ENCODE results near the gene BBS2.

BBS2 gene, protein sequence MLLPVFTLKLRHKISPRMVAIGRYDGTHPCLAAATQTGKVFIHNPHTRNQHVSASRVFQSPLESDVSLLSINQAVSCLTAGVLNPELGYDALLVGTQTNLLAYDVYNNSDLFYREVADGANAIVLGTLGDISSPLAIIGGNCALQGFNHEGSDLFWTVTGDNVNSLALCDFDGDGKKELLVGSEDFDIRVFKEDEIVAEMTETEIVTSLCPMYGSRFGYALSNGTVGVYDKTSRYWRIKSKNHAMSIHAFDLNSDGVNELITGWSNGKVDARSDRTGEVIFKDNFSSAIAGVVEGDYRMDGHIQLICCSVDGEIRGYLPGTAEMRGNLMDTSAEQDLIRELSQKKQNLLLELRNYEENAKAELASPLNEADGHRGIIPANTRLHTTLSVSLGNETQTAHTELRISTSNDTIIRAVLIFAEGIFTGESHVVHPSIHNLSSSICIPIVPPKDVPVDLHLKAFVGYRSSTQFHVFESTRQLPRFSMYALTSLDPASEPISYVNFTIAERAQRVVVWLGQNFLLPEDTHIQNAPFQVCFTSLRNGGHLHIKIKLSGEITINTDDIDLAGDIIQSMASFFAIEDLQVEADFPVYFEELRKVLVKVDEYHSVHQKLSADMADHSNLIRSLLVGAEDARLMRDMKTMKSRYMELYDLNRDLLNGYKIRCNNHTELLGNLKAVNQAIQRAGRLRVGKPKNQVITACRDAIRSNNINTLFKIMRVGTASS
- total RNA-seq = 8.5 to 32.1 (median 21.1) reads per million in 18 experiments

- peak; percentile 86 to 90 for DNase-seq
Measured at GRCh38 chr16:56519459-56520250, at the start of gene BBS2. Gene BBS2 (minus strand): TSS chr16:56520024. CDS start chr16:56519862, 162 bp downstream.

DNA sequence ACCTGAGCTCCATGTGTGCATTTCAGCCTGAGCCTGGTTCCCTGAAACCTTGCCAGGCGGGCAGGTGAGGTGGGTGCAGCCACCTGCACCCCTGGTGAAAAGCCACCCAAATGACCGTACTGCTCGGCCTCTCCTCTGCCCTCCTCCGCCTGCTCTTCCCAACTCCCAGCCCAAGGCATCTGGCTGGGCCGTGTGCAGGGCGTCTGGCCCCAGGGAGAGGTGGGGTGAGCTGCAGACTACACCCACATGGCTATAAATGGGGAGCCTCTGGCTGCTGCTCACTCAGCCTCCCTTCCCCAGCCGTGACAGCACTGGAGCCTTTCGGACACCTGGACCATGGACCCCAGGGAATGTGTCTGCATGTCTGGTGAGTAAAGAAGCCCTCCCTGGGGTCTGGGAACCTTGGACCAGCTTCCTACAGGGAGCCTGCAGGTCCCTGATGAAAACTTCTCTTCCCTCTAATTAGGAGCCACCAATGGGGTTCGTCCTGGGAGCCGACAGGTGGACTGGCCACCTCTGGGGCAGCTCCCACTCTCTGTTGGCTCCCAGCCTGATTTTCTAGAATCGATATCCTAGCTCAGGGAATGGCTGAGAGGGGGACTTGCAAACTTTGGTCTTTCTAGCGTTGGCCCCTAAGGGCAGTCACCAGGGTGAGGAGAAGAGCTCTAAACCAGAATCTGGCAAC lies 45.1 kb upstream of the BBS2 start, which contains the start of gene MT4:
MT4 (plus strand) TSS at position 281 of the 685 bp plus-strand sequence; CDS start at position 337, 56 bp downstream.
- DNase-seq = no peak

- DNase-seq = no peak
Measured at GRCh38 chr16:56561126-56561525, 41.3 kb upstream of the BBS2 start.

GRCh38 chr16:56560447-56560846 lies 40.6 kb upstream of the BBS2 start:
- no peak for DNase-seq

DNA sequence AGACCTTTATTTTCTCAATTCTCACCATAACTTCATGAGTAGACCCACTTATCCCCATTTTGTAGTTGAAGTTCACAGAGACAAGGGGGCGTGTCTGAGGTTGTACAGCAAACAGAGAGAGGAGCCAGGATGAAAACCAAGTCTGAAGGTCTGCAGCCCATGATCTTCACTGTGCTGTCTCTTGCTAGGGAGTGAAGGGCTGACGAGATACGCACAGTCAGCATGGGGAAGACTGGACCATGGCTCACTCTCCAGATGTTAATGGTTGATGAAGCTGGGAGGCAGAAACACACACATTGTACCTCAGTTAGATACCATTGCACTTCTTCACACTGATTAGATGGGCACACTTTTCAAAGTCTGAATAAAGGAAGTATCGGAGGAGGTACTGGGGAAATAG lies 39.3 kb upstream of the BBS2 start:
- no peak for DNase-seq

DNA sequence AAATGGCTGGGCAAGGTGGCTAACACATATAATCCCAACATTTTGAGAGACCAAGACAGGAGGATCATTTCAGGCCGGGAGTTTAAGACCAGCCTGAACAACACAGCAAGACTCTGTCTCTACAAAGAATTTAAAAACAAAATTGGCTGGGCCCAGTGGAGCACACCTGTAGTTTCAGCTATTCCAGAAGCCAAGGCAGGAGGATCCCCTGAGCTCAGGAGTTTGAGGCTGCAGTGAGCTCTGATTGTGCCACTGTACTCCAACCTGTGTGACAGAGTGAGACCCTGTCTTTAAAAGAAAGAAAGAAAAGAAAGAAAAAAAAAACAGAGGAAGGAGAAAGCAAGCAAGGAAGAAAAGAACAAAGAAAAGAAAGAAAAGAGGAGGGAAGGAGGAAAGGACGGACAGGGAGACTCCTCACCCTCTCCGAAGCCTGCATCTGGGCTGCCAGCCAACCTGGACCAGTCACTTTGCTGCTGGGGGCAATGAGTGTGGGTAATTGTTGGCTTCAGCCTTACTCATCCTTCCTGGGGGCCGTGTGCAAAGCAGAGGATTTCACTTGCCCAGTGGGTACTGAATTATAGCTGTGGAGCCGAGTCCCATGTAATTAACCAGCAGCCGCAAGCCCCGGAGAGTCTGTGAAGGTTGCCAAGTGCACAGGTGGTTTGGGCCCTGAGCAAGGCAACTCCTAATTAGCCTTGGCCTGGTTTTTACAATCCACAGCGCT lies 38.4 kb upstream of the BBS2 start:
- no peak for DNase-seq

GRCh38 chr16:56554441-56554840 lies 34.6 kb upstream of the BBS2 start:
- no peak for DNase-seq

DNA sequence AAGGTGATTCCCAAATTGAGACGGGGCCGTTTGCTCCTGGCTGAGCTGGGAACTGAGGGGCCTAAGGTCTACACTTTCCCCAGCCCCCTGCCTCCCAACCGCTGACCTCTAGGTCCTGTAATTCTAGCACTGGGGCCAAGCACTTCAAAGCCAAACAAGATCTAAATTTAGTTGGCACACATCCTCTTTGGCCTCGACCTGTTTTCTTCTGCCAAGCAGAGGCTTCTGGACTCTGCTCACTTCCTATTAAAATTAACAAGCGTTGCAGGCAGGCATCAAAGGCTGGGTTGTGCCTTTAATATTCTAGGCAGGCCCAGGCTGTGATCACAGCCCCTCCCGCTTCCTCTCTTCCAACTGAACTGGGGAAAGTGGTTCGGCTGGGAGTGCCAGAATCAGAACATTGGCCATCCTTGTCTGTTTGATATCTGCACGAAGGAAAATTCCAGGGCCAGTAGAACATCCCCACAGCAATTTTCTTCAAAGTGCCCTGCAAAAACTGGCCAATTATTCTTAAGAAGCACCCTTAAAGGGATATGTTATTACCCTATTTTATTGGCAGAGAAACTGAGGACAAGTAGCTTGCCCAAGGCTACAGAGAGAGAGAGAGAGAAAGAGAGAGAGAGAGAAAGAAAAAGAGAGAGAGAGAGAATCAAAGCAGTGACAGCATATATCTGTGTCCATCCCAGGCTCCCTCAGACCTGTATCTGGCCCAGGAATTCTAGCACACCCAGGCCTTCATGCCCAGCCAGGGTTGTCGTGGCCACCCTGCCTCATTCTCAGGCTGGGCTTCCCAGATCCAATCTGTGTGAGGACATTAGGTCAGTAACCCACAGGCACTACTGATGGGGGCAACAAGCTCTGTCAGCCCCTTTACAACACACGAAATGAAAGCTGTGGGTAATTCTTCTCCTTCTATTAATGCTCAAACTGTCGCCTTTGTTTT lies 32.2 kb upstream of the BBS2 start:
- DNase-seq = peak in 1 of 2 donors; percentile 9

- DNase-seq = peak in 1 of 2 donors; percentile 6
Measured at GRCh38 chr16:56549744-56550385, 30.0 kb upstream of the BBS2 start.

DNA sequence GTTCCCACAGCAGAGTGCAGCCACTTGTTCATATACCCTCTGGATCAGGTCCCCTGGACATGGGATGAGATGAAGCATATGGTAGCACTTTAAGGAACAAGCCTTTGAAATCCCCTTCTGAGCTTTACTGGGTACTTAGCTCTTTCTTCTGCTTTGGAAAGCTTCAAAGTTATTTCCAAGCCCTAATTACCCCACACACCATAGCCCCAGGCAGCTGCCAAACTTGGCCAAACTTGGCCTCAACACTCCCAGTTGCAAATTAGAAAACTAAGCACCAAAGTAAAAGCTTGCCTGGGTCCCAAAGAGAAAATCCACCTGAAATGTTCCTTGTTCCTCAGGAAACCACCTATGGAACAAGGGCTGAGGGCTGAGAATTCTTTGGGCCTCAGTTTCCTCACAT lies 29.3 kb upstream of the BBS2 start:
- DNase-seq = no peak

- DNase-seq = no peak
Measured at GRCh38 chr16:56547949-56548567, 28.2 kb upstream of the BBS2 start.

DNA sequence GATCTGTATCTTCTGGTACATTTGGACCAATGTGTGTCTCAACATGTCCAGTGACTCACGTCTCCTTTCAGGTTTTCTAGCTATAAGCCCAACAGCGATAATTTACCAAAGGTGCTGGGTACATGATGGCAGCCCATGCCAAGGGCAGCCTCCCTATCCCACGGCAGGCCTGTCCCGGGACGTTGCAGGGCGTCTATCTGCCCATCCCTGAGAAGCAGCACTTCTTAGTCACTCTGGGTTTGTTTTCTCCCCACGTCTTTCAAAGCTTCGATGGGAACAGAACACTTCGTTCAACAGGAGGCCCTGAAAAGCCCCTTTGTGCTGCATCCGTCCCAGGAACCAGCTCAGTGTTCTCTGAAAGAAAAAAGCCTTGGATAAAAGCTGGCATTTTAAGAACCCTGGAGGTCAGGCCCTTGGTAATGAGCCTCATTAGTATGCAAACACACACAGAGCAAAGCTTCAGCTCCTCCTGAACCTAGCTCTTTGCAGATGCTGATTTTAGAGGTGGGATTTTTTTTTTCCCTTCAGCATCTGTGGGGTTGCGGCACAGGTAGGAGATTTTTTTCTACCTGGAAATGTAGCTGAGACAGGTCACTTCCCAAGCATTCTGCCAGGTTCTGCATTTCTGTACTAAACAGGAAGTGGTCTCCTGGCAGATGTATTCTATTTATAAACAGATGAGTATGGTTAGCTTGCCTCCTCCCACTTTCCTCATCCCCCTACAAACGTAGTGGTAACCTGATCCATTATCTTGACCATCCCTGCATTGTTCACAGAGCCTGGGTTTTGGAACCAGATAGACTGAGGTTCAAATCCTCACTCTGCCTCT lies 27.5 kb upstream of the BBS2 start:
- DNase-seq = no peak

DNA sequence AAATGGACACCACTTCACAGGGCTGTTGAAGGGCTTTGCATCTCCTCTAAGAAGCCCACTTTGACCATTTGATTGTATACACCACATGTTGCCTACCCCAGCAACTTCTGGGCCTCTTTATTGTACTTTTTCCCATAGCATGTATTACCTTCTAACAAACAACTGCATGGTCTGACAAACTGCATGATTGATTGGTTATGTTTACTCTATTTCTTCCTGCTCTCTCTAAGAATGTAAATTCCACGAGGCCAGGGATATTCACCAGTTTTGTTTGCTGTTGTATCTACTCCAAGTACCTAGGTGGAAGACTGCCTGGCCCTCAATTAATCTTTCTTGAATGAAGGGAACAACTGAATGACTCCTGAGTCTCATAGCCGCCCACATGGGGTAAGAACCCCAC lies 22.2 kb upstream of the BBS2 start:
- no peak for DNase-seq

GRCh38 chr16:56539656-56540055 lies 19.8 kb upstream of the BBS2 start:
- no peak for DNase-seq

DNA sequence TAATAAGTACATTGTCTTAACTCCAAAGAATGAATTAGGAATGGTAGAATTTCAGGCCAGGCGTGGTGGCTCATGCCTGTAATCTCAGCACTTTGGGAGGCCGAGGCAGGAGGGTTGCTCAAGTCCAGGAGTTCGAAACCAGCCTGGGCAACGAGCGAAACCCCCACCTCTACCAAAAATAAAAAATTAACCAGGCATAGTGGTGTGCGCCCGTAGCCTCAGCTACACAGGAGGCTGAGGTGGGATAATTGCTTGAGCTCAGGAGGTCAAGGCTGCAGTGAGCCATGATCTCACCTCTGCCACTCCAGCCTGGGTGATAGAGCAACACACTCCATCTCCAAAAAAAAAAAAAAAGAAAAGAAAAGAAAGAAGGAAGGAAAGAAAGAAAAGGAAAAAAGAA lies 18.5 kb upstream of the BBS2 start:
- DNase-seq = no peak

- DNase-seq = no peak
Measured at GRCh38 chr16:56534847-56535383, 15.1 kb upstream of the BBS2 start.

GRCh38 chr16:56532714-56533113 lies 12.9 kb upstream of the BBS2 start:
- no peak for DNase-seq

DNA sequence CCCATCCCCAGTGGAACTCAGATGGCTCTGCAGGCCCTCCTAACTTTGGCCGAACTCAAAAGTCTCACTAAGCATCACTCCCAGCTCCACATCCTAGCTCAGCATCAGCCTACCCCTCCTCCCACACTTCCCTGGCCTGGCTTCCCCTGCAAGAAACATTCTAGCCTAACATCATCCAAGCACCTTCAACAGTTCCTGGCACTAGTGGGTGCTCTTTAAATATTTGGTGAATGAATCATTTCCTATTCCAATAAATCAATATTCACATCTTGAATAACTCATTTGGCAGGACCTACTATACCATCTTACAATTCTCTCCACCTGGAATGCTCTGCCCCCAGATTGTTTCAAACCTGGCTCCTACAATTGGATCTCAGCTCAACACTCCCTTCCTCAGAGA lies 11.0 kb upstream of the BBS2 start:
- no peak for DNase-seq

Measured in inflammatory macrophage (primary cell).